IgD-negative memory B cell (primary cell): ENCODE measurements around the gene CTSV. TPM values are rescaled to one million over a fixed set of nuclear protein-coding genes. Genes with fewer than 3 reads are reported as not detected.
"Not testable (repeated sequence)": the region's sequence is repeated elsewhere in the genome, so short reads cannot be mapped to it uniquely, and the experiment has no call there.

ENCODE experiments used
- H3K27ac Mint-ChIP-seq, 3 donors: one replicate each; pipeline ENCODE4 v1.8.0; 2020 to 2022; ENCODE audit warnings: mild to moderate bottlenecking in 3 of 3, mixed read lengths in 3 of 3, moderate library complexity in 1 of 3
- H3K27me3 Mint-ChIP-seq: one replicate; pipeline ENCODE4 v1.8.0; 2021; ENCODE audit warnings: mixed read lengths
- H3K36me3 Mint-ChIP-seq: one replicate; pipeline ENCODE4 v1.8.0; 2020; ENCODE audit warnings: mild to moderate bottlenecking, mixed read lengths
- H3K4me1 Mint-ChIP-seq, 3 donors: one replicate each; pipeline ENCODE4 v1.8.0; 2020 to 2022; ENCODE audit warnings: mixed read lengths in 3 of 3, mild to moderate bottlenecking in 1 of 3
- H3K4me3 Mint-ChIP-seq, 4 donors: one replicate each; pipeline ENCODE4 v1.8.0; 2020 to 2022; ENCODE audit warnings: mild to moderate bottlenecking in 4 of 4, mixed read lengths in 4 of 4, moderate library complexity in 3 of 4
- H3K9me3 Mint-ChIP-seq, 3 donors: one replicate each; pipeline ENCODE4 v1.8.0; 2020 to 2021; ENCODE audit warnings: mixed read lengths in 3 of 3, mild to moderate bottlenecking in 1 of 3
- polyA plus RNA-seq: library from polyadenylated mRNA; unstranded; fragments of 300-500 nt; fragmentation: Illumina TruSeq; gene quantifications from one replicate; pipeline ENCODE4 v1.2.3, GENCODE V29; 2021

The CTSV gene
- polyA plus RNA-seq, 1 donor from 2014 or later, result not detected

- H3K4me1 Mint-ChIP-seq, result no peaks in the 10 kb centered on the region
- no peak overlapping the region for H3K27ac Mint-ChIP-seq
- peaks cover 6% of the 10 kb centered on the region for H3K27me3 Mint-ChIP-seq
- H3K36me3 Mint-ChIP-seq, result no peaks in the 10 kb centered on the region
- H3K4me3 Mint-ChIP-seq, result no peak overlapping the region
- no peaks in the 10 kb centered on the region for H3K9me3 Mint-ChIP-seq
These were observed 20.7 kb upstream of the CTSV start for GRCh38 chr9:97059626-97060025.

GRCh38 chr9:97057651-97058050 lies 18.7 kb upstream of the CTSV start:
- no peak overlapping the region for H3K4me3 Mint-ChIP-seq
- peaks cover 0 to 1% (median 0%) of the 10 kb centered on the region in 3 donors for H3K9me3 Mint-ChIP-seq
- H3K36me3 Mint-ChIP-seq, result no peaks in the 10 kb centered on the region
- H3K27ac Mint-ChIP-seq, result no peak overlapping the region
- H3K27me3 Mint-ChIP-seq, result peaks cover 8% of the 10 kb centered on the region
- no peaks in the 10 kb centered on the region for H3K4me1 Mint-ChIP-seq

- not testable (repeated sequence) for H3K9me3 Mint-ChIP-seq, H3K4me3 Mint-ChIP-seq
- H3K27me3 Mint-ChIP-seq, result peaks cover 13% of the 10 kb centered on the region
These were observed 16.9 kb upstream of the CTSV start for GRCh38 chr9:97055891-97056290.

GRCh38 chr9:97053717-97054116 lies 14.8 kb upstream of the CTSV start:
- Mint-ChIP-seq H3K4me3 (no peak overlapping the region), H3K27me3 (peaks cover 13% of the 10 kb centered on the region), H3K4me1 (no peaks in the 10 kb centered on the region), H3K9me3 (peaks cover 0 to 4% (median 0%) of the 10 kb centered on the region in 3 donors), H3K27ac (no peak overlapping the region), H3K36me3 (peaks cover 2% of the 10 kb centered on the region)

More at GRCh38 chr9:97055891-97056290, 16.9 kb upstream of the CTSV start:
- not testable (repeated sequence) for H3K36me3 Mint-ChIP-seq, H3K4me1 Mint-ChIP-seq, H3K27ac Mint-ChIP-seq

- peaks cover 2% of the 10 kb centered on the region for H3K36me3 Mint-ChIP-seq
- peaks cover 0 to 4% (median 0%) of the 10 kb centered on the region in 3 donors for H3K9me3 Mint-ChIP-seq
- H3K27ac Mint-ChIP-seq, result no peak overlapping the region
- peaks cover 15% of the 10 kb centered on the region for H3K27me3 Mint-ChIP-seq
- no peaks in the 10 kb centered on the region for H3K4me1 Mint-ChIP-seq
- no peak overlapping the region for H3K4me3 Mint-ChIP-seq
These were observed 13.8 kb upstream of the CTSV start for GRCh38 chr9:97052735-97053134.

GRCh38 chr9:97046228-97046627 lies 7.3 kb upstream of the CTSV start:
- Mint-ChIP-seq H3K36me3 (no peaks in the 10 kb centered on the region), H3K27ac (no peak overlapping the region), H3K9me3 (no peaks in the 10 kb centered on the region), H3K4me1 (peaks cover 1 to 13% (median 2%) of the 10 kb centered on the region in 3 donors), H3K27me3 (peaks cover 20% of the 10 kb centered on the region), H3K4me3 (no peak overlapping the region)

- Mint-ChIP-seq H3K27me3 (peaks cover 16% of the 10 kb centered on the region), H3K27ac (no peak overlapping the region)
These were observed 6.4 kb upstream of the CTSV start for GRCh38 chr9:97045300-97045699.

GRCh38 chr9:97041898-97042297 lies 3.0 kb upstream of the CTSV start:
- Mint-ChIP-seq H3K27ac (peak overlapping the region in 1 of 3 donors; percentile 36), H3K4me3 (no peak overlapping the region), H3K36me3 (peaks cover 2% of the 10 kb centered on the region), H3K27me3 (peaks cover 23% of the 10 kb centered on the region), H3K9me3 (peaks cover 0 to 2% (median 0%) of the 10 kb centered on the region in 3 donors), H3K4me1 (peaks cover 5 to 21% (median 9%) of the 10 kb centered on the region in 3 donors)

More at GRCh38 chr9:97045300-97045699, 6.4 kb upstream of the CTSV start:
- Mint-ChIP-seq H3K9me3 (no peaks in the 10 kb centered on the region), H3K4me1 (peaks cover 1 to 13% (median 2%) of the 10 kb centered on the region in 3 donors), H3K4me3 (no peak overlapping the region), H3K36me3 (no peaks in the 10 kb centered on the region)

GRCh38 chr9:97039514-97039860 lies 545 bp upstream of the CTSV start:
- Mint-ChIP-seq H3K36me3 (peaks cover 2% of the 10 kb centered on the region), H3K27ac (no peak overlapping the region), H3K4me3 (peak overlapping the region; percentile 65 to 86 (median 82)), H3K9me3 (peaks cover 0 to 2% (median 0%) of the 10 kb centered on the region in 3 donors), H3K4me1 (peaks cover 5 to 21% (median 9%) of the 10 kb centered on the region in 3 donors), H3K27me3 (peaks cover 23% of the 10 kb centered on the region)

- H3K4me1 Mint-ChIP-seq, H3K36me3 Mint-ChIP-seq, H3K27me3 Mint-ChIP-seq, H3K9me3 Mint-ChIP-seq, H3K27ac Mint-ChIP-seq, H3K4me3 Mint-ChIP-seq: not testable (repeated sequence)
These were observed 15.4 kb downstream of the CTSV start for GRCh38 chr9:97023505-97023904.

GRCh38 chr9:97013151-97014132 lies 25.5 kb downstream of the CTSV start:
- not testable (repeated sequence) for H3K9me3 Mint-ChIP-seq, H3K36me3 Mint-ChIP-seq, H3K27me3 Mint-ChIP-seq
- Mint-ChIP-seq H3K4me3 (peak overlapping the region; percentile 89 to 96 (median 96)), H3K27ac (peak overlapping the region in 2 of 3 donors; percentile 79 to 88), H3K4me1 (peaks cover 8 to 17% (median 9%) of the 10 kb centered on the region in 3 donors)

GRCh38 chr9:97012617-97013016 lies 26.3 kb downstream of the CTSV start:
- peak overlapping the region; percentile 86 to 96 (median 96) for H3K4me3 Mint-ChIP-seq
- H3K27ac Mint-ChIP-seq, result peak overlapping the region; percentile 86 to 91 (median 91)
- H3K27me3 Mint-ChIP-seq, H3K9me3 Mint-ChIP-seq, H3K36me3 Mint-ChIP-seq: not testable (repeated sequence)
- peaks cover 8 to 17% (median 9%) of the 10 kb centered on the region in 3 donors for H3K4me1 Mint-ChIP-seq

GRCh38 chr9:97002195-97002594 lies 36.7 kb downstream of the CTSV start:
- not testable (repeated sequence) for H3K27me3 Mint-ChIP-seq, H3K27ac Mint-ChIP-seq, H3K9me3 Mint-ChIP-seq, H3K4me3 Mint-ChIP-seq, H3K36me3 Mint-ChIP-seq
- H3K4me1 Mint-ChIP-seq, result peaks cover 18 to 24% (median 19%) of the 10 kb centered on the region in 3 donors

- not testable (repeated sequence) for H3K27me3 Mint-ChIP-seq, H3K4me3 Mint-ChIP-seq, H3K36me3 Mint-ChIP-seq, H3K9me3 Mint-ChIP-seq
- Mint-ChIP-seq H3K27ac (peak overlapping the region in 1 of 3 donors; percentile 31), H3K4me1 (peaks cover 20 to 26% (median 23%) of the 10 kb centered on the region in 3 donors)
These were observed 37.6 kb downstream of the CTSV start for GRCh38 chr9:97001338-97001737.

GRCh38 chr9:97000139-97000787 lies 38.7 kb downstream of the CTSV start:
- H3K4me3 Mint-ChIP-seq, H3K27me3 Mint-ChIP-seq, H3K36me3 Mint-ChIP-seq, H3K27ac Mint-ChIP-seq, H3K9me3 Mint-ChIP-seq: not testable (repeated sequence)
- peaks cover 18 to 26% (median 23%) of the 10 kb centered on the region in 3 donors for H3K4me1 Mint-ChIP-seq
